Measurements from ENCODE around the gene ZFAND3.

ZFAND3 gene

DNA sequence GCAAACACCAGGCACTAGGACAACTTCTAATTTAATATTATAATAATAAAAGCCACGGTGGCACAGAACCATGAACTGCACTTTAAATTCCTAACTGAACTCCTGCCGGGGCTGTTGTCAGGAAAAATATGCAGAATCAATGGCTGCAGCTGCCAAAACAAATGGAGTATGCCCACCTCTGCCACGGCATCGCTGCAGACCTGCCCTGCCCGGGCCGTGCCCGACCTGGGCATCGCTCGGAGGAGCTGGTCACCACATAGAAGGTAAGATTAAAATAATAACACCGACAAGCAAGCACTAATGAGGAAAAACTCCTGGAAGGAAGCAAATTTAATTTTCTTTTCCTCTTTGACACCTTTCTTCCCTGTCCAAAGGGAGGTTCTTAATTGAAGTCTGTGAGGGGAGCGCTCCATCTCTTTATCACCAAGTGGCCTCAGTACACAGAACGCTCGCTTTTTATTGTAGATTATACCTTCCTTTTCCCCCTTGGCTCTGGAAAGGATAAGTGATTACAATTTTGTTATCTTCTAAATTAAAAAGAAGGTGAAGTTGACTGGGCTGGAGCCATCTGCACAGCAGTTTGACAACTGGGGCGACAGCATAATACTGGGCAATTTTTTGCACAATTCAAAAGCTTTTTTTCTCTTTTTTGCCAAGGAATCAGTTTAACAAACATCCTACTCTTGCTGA, 351.3 kb downstream of the ZFAND3 start:
- no peak for DNase-seq (ENCODE audit: low spot score)

DNA sequence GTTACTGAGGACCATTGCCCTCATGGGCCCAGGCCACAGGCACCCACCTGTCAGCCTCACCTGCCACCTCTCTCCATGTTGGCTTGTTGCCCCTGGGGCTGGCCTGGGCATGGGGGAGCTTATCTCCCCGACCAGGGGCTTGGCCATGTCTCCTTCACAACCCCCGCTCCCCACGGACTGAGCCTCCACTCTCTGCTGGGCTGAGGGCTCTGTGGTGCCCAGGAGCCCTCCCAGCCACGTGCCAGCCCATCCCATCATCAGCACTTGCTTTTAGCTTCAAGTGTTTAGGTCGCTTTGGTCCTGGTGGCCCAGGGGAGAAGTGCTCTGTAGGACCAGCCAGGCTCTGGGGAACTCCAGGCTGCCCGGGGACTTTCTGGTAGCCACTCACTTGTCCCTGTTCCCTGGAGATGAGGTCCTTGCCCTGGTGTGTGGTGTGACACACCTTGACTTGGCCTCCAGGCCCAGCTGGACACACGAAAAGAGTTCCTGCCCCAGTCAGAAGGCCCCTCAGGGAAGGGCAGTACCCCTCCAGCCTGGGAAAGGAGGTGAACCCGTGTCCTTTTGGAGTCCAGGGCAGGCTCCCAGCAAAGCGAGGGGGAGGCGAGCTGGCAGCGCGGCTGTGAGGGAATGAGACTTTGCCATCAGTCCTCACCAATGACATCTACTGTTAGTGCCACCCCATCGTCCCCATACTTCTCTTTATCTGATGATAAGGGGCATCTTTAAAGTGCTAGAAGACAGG, 352.6 kb downstream of the ZFAND3 start:
- DNase-seq (ENCODE audit: low spot score), result no peak

DNA sequence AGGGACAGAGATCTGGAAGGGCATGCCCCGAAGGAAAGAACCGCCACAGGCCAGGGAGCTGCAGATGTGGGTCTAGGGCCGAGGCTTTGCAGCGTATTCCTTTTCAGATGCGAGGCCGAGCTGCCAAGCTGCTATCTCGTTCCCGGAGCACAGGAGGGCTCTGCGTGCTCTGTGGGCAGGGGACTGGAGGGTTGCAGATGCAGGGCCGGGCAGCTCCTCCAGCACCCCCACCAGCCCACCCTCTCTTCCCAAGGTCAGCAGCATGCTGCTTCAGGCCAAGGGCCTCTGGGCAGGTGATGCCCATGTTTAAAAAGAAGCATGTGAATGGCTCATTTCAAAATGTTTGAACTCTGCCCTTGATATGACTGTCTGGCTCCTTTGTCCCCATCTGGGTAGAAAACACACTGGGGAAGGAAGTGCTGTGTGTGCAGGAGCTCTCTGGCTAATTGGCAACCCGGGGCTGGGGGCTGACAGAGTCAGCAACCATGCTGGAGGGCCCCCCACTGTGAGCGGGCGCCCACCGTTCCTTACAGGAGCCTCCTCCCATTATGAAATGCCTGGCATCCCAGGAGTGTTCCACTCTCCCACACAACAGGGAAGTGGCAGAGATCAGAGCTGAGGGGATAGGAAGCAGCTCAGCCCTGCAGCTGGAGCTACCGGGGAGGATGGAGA, 353.3 kb downstream of the ZFAND3 start:
- no peak for DNase-seq (ENCODE audit: low spot score)

DNA sequence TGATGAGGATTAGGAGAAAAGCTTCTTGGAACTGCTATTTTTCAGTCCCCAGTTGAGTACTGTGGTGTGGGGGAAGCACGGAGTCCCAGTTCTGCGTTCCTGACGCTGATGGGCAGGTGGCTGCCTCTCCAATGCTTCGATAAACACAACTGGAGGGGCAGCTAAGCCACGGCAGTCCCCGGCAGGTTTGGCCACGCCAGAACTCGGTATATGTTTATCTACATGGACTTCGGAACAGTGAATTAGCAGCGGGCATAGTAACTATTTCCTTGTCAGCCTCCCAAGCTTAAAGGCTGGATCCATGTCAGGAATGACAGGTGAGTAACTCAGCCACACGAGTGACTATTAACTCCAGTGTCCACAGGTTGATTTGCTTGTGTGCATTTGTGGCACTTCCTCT, 354.4 kb downstream of the ZFAND3 start:
- no peak for DNase-seq (ENCODE audit: low spot score)

DNA sequence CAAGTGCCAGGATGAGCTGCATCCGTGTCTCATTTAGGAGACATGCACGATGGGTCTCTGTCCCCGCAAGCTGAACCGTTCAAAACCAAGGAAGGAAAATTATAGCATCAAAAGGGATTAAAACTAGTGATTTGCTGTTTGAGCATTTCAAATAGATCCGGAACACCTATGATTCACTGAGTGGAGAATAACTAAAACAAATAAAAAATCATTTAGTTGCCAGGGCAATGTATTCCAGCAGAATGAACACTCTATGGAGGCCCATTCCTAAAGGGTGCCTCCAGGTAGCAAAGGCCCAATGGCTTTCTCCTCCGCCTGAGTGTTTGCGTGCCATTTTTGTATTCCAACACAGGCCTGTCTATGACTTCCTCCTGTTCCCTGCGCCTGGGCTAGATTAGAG, 354.8 kb downstream of the ZFAND3 start:
- no peak for DNase-seq (ENCODE audit: low spot score)

DNA sequence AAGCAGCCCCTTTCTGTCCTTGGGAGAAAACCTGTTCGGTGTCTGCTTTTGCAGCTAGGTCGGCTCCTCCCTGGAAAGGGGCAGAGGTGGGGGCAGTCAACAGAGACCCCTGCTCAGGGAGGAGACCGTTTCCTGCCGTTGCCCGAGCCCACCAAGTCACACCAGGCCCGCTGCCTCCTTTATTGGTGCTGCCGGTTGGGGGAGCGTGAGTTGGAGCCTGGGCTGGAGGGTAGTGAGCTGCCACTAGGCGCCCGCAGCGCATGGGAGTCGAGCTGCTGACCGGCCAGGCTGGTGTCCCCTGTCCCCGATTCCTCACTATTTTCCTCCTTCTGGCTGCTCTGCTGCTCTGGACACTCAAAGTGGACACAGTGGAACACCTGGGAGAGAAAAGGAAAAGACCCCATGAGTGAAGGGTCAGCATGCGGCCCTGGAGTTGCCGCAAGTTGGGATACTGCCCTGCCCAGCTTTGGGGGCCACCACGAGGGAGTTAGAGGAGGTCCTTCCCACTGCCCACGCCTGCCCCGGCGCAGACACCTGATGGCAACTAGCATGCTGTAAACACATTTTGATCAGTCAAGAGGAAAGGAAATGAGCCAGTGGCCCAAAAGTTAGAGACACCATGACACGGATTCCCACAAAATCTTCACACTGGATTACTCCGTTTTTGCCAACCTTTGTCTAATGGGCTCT, 355.4 kb downstream of the ZFAND3 start:
- no peak for DNase-seq (ENCODE audit: low spot score)

DNA sequence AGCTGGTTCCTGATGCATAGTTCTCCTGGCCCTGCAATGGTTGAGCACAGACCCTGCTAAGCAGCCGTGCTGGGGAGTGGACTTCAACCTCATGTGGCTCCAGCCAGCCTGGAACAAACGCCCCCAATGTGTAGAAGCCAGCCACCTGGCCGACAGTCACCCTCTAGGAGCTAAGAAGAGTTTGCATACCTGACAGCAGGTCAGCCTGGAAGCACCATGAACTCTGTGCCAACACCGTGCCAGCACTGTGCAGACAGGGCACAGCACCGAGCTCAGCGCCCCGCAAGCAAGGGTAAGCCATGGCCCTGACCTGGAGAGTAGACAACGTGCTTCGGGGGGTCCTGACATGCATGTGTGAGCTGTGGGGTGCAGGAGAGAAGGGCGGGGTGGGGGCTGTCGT, 356.3 kb downstream of the ZFAND3 start:
- DNase-seq (ENCODE audit: low spot score), result no peak

DNA sequence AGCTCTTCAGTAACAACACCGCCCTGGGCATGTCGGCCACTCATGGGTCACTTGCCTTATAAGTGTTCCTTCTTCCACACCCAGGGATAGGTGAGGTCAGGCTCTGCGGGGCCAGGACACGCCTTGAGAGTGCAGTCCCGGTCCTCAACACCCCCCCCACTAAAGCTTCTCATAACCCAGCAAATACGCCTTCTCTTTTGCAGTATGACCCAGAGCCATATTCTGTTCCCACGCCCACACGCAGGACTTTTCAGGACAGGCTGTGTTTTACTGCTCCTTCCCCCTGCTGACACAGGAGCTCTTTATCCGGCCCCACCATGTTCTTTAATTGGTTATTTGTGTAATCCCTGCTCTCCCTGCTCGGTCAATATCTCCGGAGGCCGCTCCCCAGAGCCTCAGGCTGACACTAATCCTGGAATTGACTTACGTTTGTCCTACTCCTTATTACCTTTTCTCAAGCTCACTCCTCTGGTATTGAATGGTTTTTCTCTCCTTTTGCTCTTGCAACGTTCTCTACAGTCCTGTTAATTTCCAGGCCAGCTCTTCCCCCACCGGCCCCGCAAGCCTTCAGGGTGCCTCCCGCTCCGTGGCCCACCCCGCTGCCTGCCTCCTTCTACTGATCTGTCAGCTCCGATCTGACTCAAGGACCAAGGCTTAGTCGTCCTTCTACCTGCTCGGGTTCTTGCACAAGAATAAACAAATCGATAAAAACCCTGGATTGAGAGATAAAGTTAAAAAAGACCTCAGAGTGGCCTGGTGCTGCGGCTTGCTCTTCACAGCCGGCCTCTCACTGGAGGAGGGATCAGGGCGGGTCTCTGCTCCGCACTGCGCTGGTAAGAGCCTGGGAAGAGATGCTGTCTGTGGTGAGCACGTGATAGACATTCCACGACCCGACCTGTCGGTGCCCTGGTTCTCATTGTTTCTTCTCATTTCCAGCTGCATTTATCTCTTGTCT, 357.5 kb downstream of the ZFAND3 start:
- no peak for DNase-seq (ENCODE audit: low spot score)

DNA sequence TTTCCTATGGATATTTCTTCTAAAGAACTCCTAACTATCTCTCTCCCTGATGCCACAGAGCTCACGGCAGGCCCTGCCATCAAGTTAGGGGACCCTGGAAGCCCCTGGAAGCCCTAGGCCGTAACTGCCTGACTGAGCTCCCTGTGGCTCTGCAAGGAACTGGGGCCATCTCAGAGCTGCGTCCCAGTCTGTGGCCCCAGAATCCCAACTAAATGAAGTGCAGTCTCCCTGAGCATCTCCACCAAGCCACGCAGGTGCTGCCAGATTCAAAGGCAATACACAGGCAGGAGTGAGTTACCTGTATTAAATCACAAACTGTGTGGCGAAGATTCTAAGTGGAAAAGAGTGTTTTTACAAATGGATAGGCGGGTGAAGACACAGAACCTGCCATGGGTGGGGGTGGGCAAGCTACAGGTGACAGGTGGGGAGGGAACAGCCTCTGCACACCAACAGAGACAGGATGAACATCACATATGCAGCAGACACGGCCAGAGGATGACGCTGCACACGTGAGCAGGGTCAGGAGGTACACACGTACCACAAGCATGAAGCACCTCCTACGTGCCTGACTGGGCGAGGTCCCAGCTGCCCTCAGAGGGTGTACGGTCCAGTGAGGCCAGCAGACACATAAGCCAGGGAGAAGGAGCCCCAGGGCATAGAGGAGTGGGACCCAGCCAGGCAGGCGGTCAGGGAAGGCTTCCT, 358.5 kb downstream of the ZFAND3 start:
- no peak for DNase-seq (ENCODE audit: low spot score)

DNA sequence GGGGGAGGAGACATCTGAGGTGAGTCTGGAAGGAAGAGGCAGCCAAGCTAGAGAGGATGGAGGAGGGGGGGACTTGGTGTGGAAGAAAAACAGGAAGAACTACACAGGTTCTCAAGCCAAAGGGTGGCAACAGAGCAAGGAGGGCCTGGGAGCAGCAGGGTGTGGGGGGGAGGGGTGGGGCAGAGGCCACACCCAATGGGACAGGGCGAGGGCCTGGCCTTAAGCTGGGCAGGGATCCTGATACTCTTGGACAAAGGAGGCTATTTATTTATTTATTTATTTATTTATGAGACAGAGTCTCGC, 359.0 kb downstream of the ZFAND3 start:
- DNase-seq (ENCODE audit: low spot score), result no peak

DNA sequence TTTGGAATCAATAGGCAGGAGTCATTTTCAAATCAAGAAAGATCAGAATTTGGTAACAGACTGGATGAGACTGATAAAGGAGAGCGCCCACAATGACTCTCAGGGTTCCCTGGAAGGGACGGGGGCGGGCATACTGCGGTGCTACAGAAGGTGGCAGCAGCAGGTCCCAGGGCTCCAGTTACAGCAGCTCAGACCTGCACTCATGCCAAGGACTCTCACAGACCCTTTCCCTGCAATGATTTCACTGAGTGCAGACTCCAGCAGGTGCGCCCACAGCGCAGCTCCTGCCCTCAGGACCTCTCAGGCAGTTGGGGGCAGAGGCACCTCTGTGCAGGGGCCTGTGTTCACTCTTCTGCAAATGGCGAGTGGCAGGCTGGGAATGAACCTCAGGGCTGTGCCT, 359.8 kb downstream of the ZFAND3 start:
- no peak for DNase-seq (ENCODE audit: low spot score)

DNA sequence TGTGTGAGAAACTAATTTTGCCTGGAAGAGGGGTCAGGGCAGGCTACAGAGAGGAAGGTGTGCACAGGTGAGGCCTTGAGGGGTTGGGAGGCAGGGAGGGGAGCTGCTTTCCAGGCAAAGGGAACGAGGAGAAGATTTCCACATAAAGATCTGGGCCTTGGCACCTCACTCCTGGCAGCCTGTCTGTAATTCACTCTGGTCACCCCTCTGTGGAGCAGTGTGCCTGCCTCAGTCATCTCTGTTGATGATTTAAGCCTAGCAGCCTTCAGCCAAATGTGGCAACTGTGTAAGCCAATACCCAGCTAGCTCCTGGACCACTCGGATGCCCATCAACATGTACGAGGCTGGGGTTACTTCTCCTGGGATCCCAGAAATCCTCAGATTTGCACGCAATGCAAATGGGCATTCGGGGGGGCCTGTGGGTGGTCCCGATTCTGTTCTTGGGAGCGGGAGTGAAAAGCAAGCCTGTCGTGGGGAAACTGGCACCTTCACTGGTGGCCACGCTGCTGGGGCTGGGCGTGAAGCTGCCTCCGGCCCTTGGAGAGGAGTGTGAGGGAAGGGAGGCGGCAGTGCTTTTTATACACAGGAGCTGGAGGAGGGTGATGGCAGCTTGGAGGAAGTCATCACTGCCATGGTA, 360.4 kb downstream of the ZFAND3 start:
- DNase-seq (ENCODE audit: low spot score), result no peak

DNA sequence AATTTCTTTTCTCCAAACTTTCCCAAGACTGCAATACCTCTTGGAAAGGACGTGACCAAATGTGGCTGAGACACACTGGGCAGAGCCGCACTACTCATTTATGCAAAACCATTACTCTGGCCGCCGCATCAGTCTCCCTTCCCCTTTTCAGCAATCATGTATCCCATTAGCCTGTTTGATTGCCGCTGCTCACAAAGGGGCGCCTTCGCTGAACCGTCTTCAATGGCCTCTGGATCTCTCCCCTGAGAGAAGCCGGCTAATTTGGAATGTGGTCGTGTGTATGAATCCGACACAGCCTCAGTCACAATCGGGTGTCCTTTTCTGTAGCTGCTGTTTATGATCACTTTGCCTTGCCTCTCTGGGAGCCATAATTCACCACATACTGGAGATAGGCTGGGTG, 361.1 kb downstream of the ZFAND3 start:
- no peak for DNase-seq (ENCODE audit: low spot score)

DNA sequence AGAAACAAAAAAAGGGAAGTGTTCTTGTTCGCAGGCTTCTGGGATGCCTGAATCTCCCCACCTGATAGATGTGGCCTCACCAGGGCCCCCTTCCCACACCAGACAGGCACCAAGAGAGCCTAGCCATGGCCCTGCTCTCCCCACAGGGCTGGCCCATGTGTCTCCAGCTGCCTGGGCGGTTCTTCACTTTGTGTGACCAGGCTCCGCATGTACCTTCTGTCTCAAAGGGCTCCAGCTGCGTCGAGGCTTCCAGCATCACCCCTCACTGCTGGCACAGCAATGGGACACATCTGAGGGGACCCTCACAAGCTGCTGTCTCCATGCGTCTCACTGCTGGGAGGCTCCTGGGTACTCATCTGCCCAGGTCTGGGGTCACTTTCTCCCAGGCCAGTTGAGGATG, 362.9 kb downstream of the ZFAND3 start:
- no peak for DNase-seq (ENCODE audit: low spot score)

DNA sequence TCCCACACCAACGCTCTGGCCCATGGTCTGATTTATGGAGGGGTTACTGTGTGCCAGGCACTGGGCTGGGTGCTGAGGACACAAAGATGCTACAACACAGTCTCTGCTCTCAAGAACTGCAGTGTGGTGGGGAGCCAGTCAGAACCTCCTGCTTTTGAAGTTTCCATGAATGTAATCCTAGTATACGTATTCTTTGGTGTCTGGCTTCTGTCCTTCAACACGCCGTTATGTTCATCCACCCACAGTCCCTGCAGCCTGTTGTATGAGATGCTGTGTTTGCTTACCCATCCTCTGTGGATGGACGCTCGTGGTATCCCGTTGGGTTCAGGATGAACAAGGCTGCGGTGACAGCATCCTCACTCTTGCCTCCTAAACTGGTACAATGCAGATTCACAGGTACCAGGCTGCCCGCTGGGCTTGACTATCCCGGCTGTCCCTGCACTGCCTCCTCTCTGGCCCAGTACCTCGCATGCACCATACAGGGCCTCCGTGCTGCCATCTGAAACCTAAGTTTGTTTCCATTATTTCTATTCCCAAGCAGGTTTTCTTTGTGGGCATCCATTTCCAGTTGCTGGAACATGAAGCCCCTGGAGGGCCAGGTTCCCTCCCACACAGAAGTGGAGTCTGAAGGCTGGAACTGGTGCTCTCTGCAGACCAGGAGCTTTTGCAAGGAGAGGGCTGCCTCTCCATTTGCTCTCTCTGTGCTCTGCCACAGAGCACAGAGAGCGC, 364.5 kb downstream of the ZFAND3 start:
- DNase-seq (ENCODE audit: low spot score), result no peak

DNA sequence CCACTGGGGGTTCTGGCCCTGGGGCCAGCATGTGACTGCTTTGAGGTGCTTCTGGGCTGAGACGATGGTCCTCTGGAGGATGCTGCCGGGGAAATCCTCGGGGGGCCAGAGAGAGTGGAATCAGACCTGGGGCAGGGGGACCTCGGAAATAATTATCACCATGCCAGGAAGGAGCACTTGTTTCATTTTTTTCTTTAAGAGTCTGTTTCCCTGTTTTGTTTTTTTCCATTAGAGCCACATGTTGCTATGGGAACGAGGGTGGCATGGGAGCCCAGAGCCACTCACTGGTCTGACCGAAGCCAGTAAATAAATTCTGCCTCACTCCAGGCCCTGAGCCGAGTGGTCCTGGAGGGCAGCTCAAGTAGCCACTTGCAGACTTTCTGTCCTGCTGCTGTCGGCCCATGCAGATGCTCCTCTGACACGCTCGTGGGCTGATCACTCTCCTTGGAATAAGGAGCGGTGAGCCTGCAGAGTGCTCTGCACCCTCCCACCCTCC, 365.1 kb downstream of the ZFAND3 start:
- DNase-seq (ENCODE audit: low spot score), result no peak

DNA sequence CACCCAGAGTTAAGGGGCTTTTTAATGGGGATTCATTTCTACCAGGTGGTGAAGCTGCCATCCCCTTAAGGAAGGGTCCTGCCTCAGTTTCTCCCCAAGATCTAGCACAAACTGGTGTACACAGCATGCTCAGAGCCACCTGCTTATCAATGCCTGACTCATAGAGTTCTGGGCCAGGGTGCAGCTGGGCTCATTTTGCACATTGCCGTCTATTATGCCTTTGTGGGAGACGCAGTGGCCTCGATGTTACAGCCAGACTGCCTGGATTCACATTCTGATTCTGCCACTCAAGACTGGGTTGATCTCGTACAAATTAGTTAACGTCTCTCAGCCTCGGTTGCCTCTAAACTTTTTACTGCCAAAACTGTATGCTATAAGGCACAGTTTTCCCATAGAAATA, 365.7 kb downstream of the ZFAND3 start:
- DNase-seq (ENCODE audit: low spot score), result no peak

DNA sequence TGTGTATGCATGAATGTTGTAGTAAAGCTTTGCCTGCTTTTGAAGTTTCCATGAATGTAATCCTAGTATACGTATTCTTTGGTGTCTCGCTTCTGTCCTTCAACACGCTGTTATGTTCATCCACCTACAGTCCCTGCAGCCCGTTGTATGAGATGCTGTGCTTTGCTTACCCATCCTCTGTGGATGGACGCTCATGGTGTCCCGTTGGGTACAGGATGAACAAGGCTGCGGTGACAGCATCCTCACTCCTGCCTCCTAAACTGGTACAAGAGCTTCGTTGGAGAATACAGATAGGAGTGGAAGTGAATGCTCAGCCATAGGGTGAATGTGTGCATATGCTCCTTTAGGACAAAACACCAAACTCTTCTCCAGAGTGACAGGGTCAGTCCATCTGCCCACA, 366.2 kb downstream of the ZFAND3 start:
- no peak for DNase-seq (ENCODE audit: low spot score)

DNA sequence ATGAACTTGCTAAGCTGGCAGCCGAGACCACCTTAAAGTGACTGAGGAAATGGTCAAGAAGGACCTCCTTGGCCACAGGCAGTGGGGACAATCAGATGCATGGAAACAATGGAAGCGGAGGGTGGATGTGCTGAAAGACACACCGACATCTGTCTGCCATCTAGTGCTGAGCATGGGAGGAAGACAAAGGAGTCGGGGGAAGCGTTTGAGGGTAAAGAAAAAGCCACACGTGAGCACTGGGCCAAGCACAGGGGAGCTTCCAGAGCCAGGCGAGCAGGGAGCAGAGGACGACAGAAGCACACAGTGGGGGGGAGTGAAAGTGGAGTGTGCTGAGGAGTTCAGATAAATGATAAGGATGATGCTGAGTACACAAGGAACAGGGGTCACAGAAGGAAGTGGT, 367.8 kb downstream of the ZFAND3 start:
- no peak for DNase-seq (ENCODE audit: low spot score)
